ENCODE results near the gene SCARB1.

DNA sequence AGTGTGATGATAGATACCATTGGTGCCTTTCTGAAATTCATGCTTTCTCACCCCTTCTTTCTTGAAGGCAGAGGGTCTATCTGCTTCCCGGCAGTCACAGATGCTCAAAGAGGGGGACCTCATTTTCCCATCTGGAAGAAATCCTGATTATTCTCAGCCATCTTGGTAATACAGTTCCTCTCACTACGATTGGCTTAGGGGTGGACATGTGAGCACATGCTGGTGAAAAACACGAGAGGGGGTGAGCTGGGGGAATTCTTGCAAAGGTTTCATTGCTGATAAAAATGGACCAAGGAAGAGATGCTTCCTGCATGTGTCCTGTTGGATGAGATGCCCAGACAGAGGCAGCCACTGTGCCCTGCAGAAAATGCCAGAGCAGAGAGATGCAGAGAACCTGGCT is 13.8 kb upstream of the SCARB1 start:
- no peak for TF ChIP-seq EZH2 (optimal IDR thresholded peaks at IDR 0.05; ENCODE audit: low read depth, low read length)
- TF ChIP-seq, protein P1, sequence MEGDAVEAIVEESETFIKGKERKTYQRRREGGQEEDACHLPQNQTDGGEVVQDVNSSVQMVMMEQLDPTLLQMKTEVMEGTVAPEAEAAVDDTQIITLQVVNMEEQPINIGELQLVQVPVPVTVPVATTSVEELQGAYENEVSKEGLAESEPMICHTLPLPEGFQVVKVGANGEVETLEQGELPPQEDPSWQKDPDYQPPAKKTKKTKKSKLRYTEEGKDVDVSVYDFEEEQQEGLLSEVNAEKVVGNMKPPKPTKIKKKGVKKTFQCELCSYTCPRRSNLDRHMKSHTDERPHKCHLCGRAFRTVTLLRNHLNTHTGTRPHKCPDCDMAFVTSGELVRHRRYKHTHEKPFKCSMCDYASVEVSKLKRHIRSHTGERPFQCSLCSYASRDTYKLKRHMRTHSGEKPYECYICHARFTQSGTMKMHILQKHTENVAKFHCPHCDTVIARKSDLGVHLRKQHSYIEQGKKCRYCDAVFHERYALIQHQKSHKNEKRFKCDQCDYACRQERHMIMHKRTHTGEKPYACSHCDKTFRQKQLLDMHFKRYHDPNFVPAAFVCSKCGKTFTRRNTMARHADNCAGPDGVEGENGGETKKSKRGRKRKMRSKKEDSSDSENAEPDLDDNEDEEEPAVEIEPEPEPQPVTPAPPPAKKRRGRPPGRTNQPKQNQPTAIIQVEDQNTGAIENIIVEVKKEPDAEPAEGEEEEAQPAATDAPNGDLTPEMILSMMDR (IDR thresholded peaks at IDR 0.05; ENCODE audit: low read length), result no peak
